ENCODE measurements around the gene DLG2. TPM values are rescaled to one million over a fixed set of nuclear protein-coding genes. Genes with fewer than 3 reads are reported as not detected.

Gene DLG2
- total RNA-seq, 1 donor, result 1.1 TPM

GRCh38 chr11:84437071-84437980 is 1189.8 kb downstream of the DLG2 start:
- DNase-seq (ENCODE audit: low read depth in 2 of 3, low spot score in 2 of 3), result peak in 2 of 3 donors; percentile 0 to 2

- DNase-seq (ENCODE audit: low read depth in 2 of 3, low spot score in 2 of 3), result no peak
Observed at GRCh38 chr11:84430661-84431060, 1196.5 kb downstream of the DLG2 start.

DNA sequence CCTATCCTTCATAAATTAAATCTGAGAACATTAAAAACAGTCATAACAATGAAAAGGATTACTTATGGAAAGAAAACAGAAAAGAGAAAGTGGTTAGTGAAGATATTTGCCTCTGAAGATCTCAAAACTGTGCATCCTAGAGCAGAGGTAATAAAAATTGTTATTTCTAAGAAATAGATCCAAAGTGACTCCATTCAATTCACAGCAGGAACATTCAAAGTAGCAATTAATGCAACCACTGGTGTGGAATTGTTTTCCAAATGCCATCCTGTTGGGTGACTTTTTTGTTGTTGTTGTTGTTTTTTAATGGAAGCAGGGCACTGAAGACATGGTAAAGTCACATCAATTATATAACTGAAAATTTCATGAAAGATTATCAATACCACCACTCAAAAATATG is 1201.5 kb downstream of the DLG2 start:
- DNase-seq (ENCODE audit: low read depth in 2 of 3, low spot score in 2 of 3), result no peak

DNA sequence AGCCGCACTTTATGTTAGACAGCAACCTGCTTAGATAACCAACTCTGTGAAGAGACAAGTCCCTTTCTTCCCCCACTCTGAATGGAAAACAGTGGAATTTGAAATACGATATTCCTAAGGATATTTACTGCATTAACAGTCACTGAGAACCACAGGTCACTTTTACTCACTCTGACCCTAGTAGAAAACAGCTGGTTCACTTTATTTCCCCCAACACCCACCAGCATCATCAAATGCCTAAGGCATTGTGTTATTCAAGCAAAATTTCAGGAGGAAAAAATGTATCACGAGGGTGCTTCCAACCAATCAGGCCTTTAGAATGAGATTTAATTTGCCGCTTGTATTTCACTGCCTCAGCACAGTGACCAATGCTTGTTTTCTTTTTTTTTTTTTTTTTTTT is 1206.9 kb downstream of the DLG2 start:
- no peak for DNase-seq (ENCODE audit: low read depth in 2 of 3, low spot score in 2 of 3)

DNA sequence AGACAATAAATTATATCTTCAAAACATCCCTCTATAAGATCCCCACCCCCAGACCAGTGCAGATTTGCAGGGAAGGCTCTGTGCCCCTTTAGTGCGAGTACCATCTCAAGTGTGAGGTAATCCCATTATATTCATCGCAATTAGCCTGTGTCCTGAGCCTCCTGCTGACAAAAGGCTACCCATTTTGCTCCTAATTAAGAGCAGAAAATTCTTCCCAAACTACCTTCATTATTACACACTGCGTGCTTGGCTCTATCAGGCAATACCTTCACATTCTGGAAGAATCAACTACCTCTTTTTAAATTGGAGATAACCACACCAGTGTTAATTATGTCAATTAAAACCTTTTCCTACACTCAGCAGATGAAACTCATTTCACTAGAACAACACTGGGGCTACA is 1207.5 kb downstream of the DLG2 start:
- no peak for DNase-seq (ENCODE audit: low read depth in 2 of 3, low spot score in 2 of 3)

DNA sequence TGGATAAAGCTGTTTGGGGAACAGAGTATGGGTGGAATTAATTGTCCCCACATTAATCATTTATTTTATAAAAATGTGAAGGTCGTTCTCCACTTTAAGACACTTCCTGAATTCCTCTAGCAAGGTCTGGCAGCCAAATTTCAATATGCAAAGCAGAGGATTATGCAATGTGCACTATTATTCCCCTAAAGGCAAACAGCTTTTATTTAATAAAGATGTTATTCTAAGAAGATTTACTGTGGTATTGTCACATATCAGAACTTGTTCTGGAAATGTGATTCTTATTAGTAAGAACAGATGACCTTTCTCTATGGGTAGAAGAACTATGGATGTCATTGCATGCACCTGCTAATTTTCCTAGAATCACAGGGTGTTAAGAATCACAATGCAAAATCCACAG is 1212.2 kb downstream of the DLG2 start:
- no peak for DNase-seq (ENCODE audit: low read depth in 2 of 3, low spot score in 2 of 3)

DNA sequence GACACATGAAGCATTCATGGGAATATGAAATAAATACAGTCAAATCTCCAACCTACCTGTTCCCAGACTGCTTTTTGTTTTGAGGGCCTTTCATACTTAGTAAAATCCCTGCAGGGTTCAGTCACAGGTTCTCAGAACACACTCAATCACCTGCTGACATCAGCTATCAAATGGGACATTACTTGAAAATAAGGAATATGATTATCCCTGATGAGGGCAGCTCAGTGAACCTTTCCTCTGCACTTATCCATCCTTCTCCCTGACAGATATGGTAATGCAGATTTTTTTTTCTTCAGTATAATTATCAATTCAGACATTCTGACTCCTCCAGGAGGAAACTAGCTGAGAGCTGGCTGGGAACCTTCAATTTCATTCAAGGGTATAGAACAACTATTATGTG is 1213.6 kb downstream of the DLG2 start:
- no peak for DNase-seq (ENCODE audit: low read depth in 2 of 3, low spot score in 2 of 3)

DNA sequence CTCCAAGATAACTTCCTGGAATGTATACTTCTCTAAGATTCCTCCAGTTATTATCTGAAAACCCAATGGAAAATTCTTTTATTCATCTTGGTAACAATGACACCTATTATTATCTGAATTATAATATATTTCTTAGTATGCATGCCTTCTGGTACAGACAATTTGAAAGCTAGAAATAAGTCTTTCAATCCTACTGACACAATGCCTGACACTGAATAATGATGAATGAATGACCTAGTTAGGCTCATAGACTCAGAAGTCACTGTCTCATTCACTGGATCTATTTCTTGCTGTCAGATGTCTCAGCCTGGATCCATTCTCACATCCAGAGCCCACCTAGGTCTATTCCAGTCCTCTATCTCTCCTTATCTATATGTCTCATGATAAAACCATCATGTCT is 1214.3 kb downstream of the DLG2 start:
- no peak for DNase-seq (ENCODE audit: low read depth in 2 of 3, low spot score in 2 of 3)

DNA sequence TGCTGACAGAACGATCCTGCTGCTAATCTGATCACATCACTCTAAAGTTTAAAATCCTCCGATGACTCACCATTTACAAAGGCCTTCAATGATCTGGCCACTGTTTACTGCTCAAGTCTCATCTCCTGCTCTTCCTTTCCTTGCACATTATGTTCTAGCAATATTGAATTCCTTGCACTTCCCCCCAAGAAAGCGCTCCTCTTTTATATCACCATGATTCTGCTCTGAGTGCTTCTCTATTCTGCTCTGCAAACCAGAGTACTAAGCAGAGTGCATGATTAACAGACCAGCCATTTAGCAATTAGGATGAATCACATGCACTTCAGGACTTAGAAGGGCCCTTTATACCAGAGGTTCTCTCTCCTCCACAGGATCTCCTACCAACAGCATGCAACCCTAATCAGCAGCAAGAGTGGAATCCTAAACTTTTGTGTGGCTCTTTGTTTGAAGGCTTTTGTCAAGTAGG is 1218.2 kb downstream of the DLG2 start:
- no peak for DNase-seq (ENCODE audit: low read depth in 2 of 3, low spot score in 2 of 3)

DNA sequence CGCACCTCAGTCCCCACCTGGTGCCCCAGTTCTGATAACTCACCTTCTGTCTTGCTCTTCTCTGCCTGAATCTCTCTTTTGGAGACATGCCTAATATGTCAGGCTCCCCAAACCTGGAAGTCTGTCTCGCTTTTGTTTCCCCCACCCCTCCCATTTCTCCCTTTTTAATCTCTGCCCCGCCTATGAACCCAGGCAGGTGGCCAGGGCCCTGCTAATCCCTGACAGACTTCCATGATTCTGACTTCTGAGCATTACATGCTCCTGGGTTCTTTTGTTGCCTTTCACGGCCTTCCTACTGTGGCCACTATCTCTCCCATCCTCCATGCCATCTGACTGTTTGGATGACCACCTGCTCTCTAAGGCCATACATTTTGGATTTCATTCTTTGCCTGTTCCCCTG is 1220.1 kb downstream of the DLG2 start:
- no peak for DNase-seq (ENCODE audit: low read depth in 2 of 3, low spot score in 2 of 3)

GRCh38 chr11:84398017-84398626 is 1229.0 kb downstream of the DLG2 start:
- peak in 1 of 3 donors; percentile 2 for DNase-seq (ENCODE audit: low read depth in 2 of 3, low spot score in 2 of 3)

DNA sequence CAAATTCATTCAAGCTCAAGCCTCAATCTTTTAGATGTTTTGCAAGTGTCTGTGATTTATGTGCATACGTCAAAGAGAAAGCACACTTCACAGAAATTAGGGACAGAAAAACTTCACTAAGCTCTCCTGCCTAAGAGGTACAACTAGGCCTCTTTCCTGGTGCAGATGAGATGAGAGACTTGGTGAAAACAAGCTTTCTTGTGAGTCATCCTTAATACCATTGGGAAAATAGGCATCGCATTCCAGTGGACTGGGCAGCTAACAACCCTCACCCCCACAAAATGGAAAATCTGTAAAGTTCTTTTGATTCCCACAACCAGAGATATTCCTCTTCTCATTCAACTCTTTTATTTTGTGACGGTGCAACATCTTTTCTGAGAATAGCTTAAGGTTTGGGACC is 1230.6 kb downstream of the DLG2 start:
- DNase-seq (ENCODE audit: low read depth in 2 of 3, low spot score in 2 of 3), result no peak

GRCh38 chr11:84390441-84391078 is 1236.6 kb downstream of the DLG2 start:
- no peak for DNase-seq (ENCODE audit: low read depth in 2 of 3, low spot score in 2 of 3)

- DNase-seq (ENCODE audit: low read depth in 2 of 3, low spot score in 2 of 3), result no peak
Observed at GRCh38 chr11:84389696-84390095, 1237.4 kb downstream of the DLG2 start.

DNA sequence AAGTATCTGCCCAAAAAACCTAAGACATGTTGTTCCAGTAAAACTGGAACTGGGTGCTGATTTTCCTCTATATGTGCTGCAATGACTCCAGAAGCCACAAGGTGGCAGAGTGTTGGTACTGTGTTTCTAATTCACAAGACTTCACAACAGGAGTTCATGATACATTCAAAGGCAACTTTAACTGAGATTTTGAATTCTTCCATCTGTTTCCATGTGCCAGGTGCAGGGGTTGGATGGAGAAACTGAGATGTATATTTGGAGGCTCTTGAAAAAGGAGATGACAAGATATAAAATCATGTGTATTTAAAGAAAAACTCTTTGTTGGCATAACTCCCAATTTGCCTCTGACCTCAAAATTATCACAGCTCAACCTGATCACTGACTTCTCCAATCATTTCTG is 1242.4 kb downstream of the DLG2 start:
- DNase-seq (ENCODE audit: low read depth in 2 of 3, low spot score in 2 of 3), result peak in 2 of 3 donors; percentile 5 to 45

GRCh38 chr11:84383576-84383975 is 1243.6 kb downstream of the DLG2 start:
- DNase-seq (ENCODE audit: low read depth in 2 of 3, low spot score in 2 of 3), result no peak

DNA sequence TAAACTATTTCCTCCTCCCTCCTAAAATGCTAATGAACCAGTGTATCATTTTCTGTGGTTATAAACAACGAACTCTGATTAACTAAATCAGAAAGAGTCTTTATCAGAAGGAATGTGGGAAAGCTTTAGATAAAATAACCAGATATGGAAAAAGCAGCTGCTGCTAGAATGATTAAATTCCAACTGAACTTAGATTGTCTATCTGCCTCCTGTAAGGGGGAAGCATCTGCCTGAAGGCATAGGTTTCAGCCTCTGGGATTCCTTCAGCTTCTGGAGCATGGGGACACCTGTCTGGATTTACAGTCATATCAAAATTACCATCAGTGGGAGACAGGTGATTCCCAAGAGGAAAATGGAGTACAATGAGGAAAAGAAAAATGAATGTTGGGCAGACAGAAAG is 1245.5 kb downstream of the DLG2 start:
- DNase-seq (ENCODE audit: low read depth in 2 of 3, low spot score in 2 of 3), result no peak

DNA sequence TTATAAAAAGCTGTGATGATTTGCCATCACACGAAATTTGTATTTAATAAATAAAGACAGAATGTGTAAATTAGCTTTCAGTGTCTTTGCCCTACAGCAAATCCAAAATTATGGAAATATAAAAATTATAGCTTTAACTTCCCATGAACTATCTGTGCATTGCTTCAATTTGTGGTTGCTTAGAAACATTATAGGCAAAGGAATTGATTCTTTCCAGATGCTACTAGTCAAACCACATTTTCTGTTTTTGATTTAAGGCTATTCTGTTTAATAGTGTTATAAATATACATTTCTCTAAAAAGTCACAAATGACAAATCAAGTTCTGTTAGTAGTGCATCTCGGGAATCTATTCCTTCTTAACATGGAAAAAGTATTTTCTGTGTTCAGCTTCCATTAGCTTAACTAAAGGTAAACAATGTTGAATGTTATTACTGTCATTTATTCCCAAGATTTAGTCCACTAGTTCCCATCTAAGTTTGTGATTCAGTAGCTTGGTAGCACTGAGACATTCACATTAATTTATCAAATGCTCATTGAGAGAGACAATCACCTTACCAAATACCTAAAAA is 1254.7 kb downstream of the DLG2 start:
- no peak for DNase-seq (ENCODE audit: low read depth in 2 of 3, low spot score in 2 of 3)

GRCh38 chr11:84358034-84358433 is 1269.1 kb downstream of the DLG2 start:
- DNase-seq (ENCODE audit: low read depth in 2 of 3, low spot score in 2 of 3), result no peak

GRCh38 chr11:84355911-84356310 is 1271.2 kb downstream of the DLG2 start:
- DNase-seq (ENCODE audit: low read depth in 2 of 3, low spot score in 2 of 3), result no peak

- no peak for DNase-seq (ENCODE audit: low read depth in 2 of 3, low spot score in 2 of 3)
Observed at GRCh38 chr11:84345597-84345996, 1281.5 kb downstream of the DLG2 start.
